Lower leg skin (tissue), 3 donors: ENCODE data around the gene CAND1.

Experiments
- CTCF ChIP-seq, 3 donors: fragments of 450-650 bp; IDR thresholded peaks; one replicate each; pipeline ENCODE4 v1.5.1; 2016; ENCODE audit warnings: antibody characterized with exemption in 3 of 3, mild to moderate bottlenecking in 3 of 3, moderate library complexity in 2 of 3
- POLR2A ChIP-seq, 2 donors: fragments of 450-650 bp; IDR thresholded peaks; one replicate each; pipeline ENCODE4 v1.6.1; 2016 to 2017; ENCODE audit warnings: antibody characterized with exemption in 2 of 2, mild to moderate bottlenecking in 1 of 2, moderate library complexity in 1 of 2

GRCh38 chr12:67270622-67271021, 1.5 kb downstream of the CAND1 start:
- TF ChIP-seq POLR2A (IDR thresholded peaks at IDR 0.05), result no peak
- TF ChIP-seq CTCF (IDR thresholded peaks at IDR 0.05), result no peak
